Measurements from ENCODE around the gene TBC1D10A.
"Not testable (repeated sequence)": the region's sequence is repeated elsewhere in the genome, so short reads cannot be mapped to it uniquely, and the experiment has no call there.

Gene TBC1D10A

GRCh38 chr22:30347255-30347892 is 20.6 kb upstream of the TBC1D10A start:
- DNase-seq, result no peak

- DNase-seq, result no peak
These were observed 17.9 kb upstream of the TBC1D10A start for GRCh38 chr22:30344447-30345200.

DNA sequence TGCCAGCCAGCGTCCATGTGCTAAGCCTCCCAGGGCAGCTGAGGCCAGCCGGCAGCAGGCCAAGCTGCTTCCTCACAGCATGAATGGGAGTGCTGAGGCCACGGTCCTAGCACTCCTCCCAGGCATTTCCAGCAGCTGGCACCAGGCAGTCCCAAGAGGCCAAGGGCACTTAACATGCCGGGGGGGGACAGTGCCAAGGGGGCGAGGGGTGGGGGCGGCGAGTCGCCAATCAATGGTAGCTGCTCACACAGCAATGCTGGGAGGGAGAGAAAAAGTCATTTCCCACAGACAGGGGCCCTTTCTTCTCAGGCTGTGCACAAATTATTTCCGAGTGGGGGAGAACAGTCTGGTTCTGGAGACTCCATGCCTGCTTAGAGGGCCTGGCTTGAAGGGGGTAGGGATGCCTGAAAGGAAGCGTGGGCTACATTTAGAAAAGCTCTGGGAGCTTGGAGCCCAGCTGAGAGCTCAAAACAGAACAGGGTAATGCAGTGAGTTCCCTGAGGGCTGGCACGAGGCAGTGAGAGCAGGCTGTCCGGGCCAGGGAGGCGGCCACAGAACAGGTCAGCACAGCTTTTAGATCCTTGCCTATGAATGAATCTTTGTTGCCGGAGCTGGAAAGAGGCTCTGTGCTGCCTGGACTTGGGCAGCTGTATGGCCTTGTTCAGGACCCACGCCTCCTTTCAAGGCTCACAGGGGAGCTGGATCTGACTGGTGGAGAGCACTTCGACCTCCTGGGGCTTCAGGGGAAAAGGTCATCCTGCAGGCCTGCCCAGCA is 14.4 kb upstream of the TBC1D10A start:
- DNase-seq, result peak; percentile 19 to 98 (median 85)

DNA sequence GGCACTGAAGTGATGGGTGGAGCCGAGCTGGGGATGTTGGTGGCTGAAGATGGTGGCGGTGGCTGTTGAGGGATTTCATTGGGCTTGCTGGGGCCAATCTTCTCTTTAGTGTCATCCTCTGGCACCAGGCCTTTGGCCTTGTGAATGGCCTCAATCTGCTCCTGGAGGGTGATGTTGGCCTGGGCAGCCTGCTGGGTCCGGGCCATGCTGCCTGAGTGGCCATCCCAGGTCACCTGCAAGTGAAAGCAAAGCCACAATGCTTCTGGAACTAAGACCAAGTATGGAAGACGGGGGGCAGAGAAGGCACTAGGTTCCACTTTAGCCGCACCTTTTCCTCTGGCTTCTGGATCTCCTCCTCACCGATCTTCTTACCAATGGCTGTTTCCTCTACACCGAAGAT is 12.1 kb upstream of the TBC1D10A start:
- no peak for DNase-seq

DNA sequence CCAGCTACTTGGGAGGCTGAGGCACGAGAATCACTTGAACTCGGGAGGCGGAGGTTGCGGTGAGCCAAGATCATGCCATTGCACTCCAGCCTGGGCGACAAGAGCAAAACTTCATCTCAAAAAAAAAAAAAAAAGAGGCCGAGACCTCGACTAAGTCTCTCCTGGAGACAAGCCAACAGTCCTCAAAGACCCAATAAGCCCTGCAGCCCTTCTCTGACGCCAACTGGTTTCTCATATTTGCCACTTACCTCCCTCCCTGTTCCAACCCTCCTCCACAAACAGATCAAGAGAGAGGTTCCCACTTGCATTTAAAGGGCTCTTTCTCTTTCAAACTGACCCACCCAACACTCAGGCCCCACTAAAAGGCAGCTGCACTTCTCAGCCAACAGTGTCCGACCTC is 11.6 kb upstream of the TBC1D10A start:
- not testable (repeated sequence) for DNase-seq

DNA sequence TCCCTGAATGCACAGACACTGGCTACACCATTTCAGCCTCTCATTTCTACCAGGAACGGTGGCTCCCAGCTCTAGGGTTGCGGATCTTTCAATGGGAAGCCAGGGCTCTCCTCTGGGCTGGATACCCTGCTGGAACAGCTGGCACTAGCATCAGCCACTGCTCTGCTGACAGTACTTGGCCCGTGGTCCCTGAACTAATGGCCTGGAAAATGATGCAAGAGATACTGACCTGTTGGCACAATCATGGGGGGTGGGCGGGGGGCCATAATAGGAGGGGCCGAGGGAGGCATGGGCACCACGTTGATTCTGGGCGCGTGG is 10.7 kb upstream of the TBC1D10A start:
- peak in 1 of 58 donors; percentile 2 for DNase-seq

- DNase-seq, result peak in 33 of 58 donors; percentile 4 to 64 (median 27)
These were observed 10.2 kb upstream of the TBC1D10A start for GRCh38 chr22:30336752-30337460.

- DNase-seq, result no peak
These were observed 8.5 kb upstream of the TBC1D10A start for GRCh38 chr22:30335236-30335635.

GRCh38 chr22:30334646-30335045 is 7.9 kb upstream of the TBC1D10A start:
- no peak for DNase-seq

GRCh38 chr22:30333707-30334087 is 7.0 kb upstream of the TBC1D10A start:
- DNase-seq, result no peak

GRCh38 chr22:30332994-30333706 is 6.4 kb upstream of the TBC1D10A start:
- no peak for DNase-seq

DNA sequence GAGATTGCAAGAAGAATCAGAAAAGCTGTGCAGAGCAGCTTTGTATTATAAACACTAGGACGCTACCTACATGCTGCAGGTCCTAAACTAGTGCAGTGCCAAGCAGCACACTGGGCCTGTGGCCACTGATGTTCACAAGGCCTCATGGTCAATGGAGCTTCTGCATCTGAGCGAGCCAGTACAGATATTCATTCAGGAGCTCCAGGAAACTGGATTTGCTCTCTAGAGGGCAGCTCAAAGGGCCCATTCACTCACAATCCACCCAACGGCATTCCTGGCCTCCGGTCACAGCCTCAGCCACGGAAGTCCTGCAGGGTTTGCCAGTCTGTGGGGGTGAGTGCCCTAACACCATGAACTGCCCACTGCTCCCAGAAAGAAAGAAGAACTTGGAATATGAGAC is 5.8 kb upstream of the TBC1D10A start:
- DNase-seq, result peak in 43 of 58 donors; percentile 4 to 78 (median 34)

GRCh38 chr22:30328466-30329049 is 1.8 kb upstream of the TBC1D10A start:
- DNase-seq, result no peak

- no peak for DNase-seq
These were observed 1.2 kb upstream of the TBC1D10A start for GRCh38 chr22:30327864-30328345.

DNA sequence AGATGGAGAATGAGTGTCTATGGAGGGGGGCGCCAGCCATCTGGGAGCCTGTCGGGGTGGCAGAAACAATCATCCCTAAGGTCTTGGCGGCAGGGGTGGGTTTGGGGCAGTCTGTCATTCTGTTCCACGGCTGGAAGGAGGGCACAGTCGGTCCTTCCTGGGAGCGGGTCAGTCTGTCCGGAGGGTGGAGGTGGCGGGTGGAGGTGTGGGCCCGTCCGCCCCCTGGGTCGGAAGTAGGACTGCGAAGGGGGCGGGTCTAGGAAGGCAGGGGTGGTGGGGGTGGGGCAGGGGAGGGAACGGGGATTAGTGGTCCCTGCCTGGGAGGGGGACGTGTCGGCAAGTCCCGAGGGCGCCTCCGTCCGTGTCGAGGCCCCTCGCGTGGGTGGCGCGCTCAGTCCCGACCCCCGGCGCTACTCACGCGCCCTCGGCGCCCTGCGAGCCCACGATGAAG is 461 bp downstream of the TBC1D10A start:
- DNase-seq, result peak in 2 of 58 donors; percentile 46 to 51

- DNase-seq, result no peak
These were observed 952 bp downstream of the TBC1D10A start for GRCh38 chr22:30325724-30326254.

DNA sequence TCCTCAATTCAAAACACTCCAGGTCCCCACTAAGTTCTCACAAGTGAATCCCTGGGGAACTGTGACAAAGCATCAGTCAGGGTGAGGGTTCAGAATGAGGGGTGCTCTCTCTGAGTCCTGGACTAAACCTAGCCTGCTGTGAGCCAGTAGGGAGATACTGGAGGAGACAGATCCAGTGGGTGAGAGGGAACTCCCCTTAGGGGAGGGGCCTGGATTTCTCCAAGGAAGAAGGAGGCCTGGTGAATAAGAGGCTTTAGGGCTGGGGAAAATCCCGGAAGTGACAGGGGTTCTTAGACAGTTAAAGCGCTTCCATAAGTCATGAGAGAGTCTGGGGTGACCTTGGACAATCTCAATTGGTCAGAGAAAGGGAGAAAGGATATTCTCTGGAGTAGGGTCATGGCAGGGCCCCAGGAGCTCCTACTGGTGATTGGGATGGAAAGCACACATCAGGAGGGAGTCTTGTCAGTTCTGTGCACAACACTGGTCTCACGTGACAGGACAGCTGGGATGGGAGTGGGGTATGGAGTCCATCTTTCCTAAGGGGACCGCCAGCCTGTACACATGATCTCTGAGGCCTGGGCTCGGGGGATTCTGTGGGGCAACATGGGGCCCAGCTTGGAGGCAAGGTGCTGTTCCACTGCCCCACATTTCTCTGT is 1.5 kb downstream of the TBC1D10A start:
- DNase-seq, result peak in 1 of 58 donors; percentile 6

DNA sequence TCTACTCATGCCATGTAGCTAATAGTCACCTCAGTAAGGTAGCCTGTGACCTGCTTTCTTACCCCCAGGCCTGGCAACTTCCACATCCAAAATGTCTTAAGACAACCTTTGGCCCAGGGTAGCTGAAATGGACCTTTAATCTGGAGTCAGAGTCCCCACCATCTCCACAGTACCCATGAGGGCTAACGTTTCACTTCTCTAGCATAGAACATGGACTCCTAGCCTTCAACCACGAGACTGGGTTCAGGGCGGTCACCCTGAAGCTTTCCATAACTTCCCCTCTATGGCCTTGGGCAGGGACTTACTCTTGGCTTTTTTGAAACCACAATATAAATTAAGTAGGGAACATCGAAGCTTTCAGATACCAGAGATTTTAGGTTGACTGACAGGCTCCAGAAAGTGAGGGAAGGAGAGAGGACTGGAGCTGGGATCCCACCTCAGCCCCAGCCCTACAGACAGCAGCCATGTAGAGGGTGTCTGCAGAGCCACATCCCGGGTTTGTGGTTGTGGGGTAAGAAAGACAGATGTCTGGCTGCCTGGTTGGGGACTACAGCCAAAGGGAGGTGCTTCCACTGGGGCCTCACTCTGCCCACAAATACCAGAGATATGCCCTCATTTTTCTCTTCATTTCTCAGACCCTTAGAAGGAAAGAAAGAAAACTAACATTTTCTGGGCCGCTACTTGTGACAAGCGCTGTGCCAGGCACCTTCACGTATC is 2.6 kb downstream of the TBC1D10A start:
- no peak for DNase-seq

DNA sequence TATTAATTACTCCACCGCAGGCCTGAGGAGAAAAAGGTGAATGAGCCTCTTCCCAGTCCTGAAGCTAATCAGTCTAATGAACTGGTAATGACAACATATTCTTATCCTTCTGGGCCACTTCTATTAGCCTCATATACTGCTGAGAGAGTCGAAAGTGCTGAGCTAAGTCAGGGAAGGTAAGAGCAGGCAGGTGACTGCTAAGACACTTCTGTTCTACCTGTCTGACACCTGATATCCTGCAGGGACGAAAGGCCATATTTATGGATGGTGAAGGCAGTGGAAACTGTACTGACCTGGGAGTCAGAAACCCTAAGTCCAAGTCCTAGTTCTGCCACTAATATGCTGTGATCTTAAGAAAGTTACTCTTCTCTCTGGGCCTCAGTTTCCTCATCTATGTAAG is 3.5 kb downstream of the TBC1D10A start:
- no peak for DNase-seq
